IMR-90 (cell line): ENCODE data around the gene AKAP7. TPM values are rescaled to one million over a fixed set of nuclear protein-coding genes. Genes with fewer than 3 reads are reported as not detected.

Experiments
- ATAC-seq: fragments of 200-7000 bp; cut with Tn5 transposase; 2 replicates; pipeline ENCODE4 v1.9.1; 2020; ENCODE audit warnings: low read depth, mild to moderate bottlenecking, moderate library complexity
- BruUV-seq: library from RNA; stranded (reverse); fragments of 400-500 nt; replicated peaks from 2 replicates; lab custom pipeline; 2021; lab: Mats Ljungman, UMichigan
- CTCF ChIA-PET: fragments of 300-600 bp; formaldehyde crosslinking; extraction: SDS; loops from one replicate; lab custom pipeline; 2021; ENCODE audit warnings: antibody characterized with exemption; lab: Yijun Ruan, JAX
- POLR2A ChIA-PET: fragments of 300-600 bp; sonication (Branson Sonifier 250); formaldehyde crosslinking; loops from one replicate; lab custom pipeline; 2022; ENCODE audit warnings: antibody characterized with exemption; ENCODE audit not compliant: unreplicated experiment; lab: Charles Lee
- DNase-seq: peaks from one replicate; pipeline ENCODE4 v3.0.0; 2013
- H2AFZ ChIP-seq: replicated peaks from 2 replicates; pipeline ENCODE3; 2013; ENCODE audit warnings: low read length, mild to moderate bottlenecking; ENCODE audit not compliant: poor library complexity
- H2AK5ac ChIP-seq: 2 replicates; pipeline ENCODE4 v1.6.1; 2013; ENCODE audit warnings: low read depth, low read length, inconsistent platforms
- H2AK9ac ChIP-seq: replicated peaks from 2 replicates; pipeline ENCODE3; 2013; ENCODE audit warnings: mild to moderate bottlenecking, low read depth, low read length, moderate library complexity; ENCODE audit not compliant: poor library complexity
- H2BK120ac ChIP-seq: 2 replicates; pipeline ENCODE4 v1.6.1; 2013; ENCODE audit warnings: low read depth, low read length, inconsistent platforms
- H2BK15ac ChIP-seq: 3 replicates; pipeline ENCODE4 v1.6.1; 2013; ENCODE audit warnings: low read depth, low read length, inconsistent platforms
- H2BK20ac ChIP-seq: 2 replicates; pipeline ENCODE4 v1.6.1; 2013; ENCODE audit warnings: low read depth, mild to moderate bottlenecking, inconsistent platforms, low read length, moderate library complexity
- H2BK5ac ChIP-seq: 2 replicates; pipeline ENCODE4 v1.6.1; 2013; ENCODE audit warnings: mild to moderate bottlenecking, low read depth, low read length, inconsistent platforms; ENCODE audit not compliant: poor library complexity, severe bottlenecking
- H3K14ac ChIP-seq: replicated peaks from 2 replicates; pipeline ENCODE4 v1.6.1; 2013; ENCODE audit warnings: low read depth, low read length, inconsistent platforms
- H3K18ac ChIP-seq: 2 replicates; pipeline ENCODE4 v1.6.1; 2013; ENCODE audit warnings: low read depth, low read length, control low read depth
- H3K23ac ChIP-seq: 2 replicates; pipeline ENCODE4 v1.6.1; 2013; ENCODE audit warnings: low read depth, low read length, inconsistent platforms
- H3K27ac ChIP-seq: 2 replicates; pipeline ENCODE4 v1.5.1; 2013; ENCODE audit warnings: mild to moderate bottlenecking, control low read depth, low read length; ENCODE audit not compliant: insufficient read depth
- H3K27me3 ChIP-seq: 2 replicates; pipeline ENCODE4 v1.6.1; 2013; ENCODE audit warnings: low read length; ENCODE audit not compliant: control insufficient read depth, insufficient read depth
- H3K36me3 ChIP-seq: 2 replicates; pipeline ENCODE4 v1.6.1; 2013; ENCODE audit warnings: low read length, mixed read lengths; ENCODE audit not compliant: control insufficient read depth, insufficient read depth
- H3K4ac ChIP-seq: 2 replicates; pipeline ENCODE4 v1.6.1; 2013; ENCODE audit warnings: low read depth, low read length, inconsistent platforms
- H3K4me1 ChIP-seq: 2 replicates; pipeline ENCODE4 v1.6.1; 2013; ENCODE audit warnings: low read length, mixed read lengths; ENCODE audit not compliant: control insufficient read depth, insufficient read depth
- H3K4me2 ChIP-seq: 2 replicates; pipeline ENCODE4 v1.6.1; 2013; ENCODE audit warnings: low read depth, mild to moderate bottlenecking, control low read depth, low read length, moderate library complexity
- H3K4me3 ChIP-seq: 2 replicates; pipeline ENCODE4 v1.5.1; 2013; ENCODE audit warnings: low read depth, mild to moderate bottlenecking, control low read depth, low read length, moderate library complexity; ENCODE audit not compliant: insufficient read depth
- H3K56ac ChIP-seq: 2 replicates; pipeline ENCODE4 v1.6.1; 2013; ENCODE audit warnings: low read length, inconsistent platforms; ENCODE audit not compliant: insufficient read depth; ENCODE audit errors: extremely low read depth
- H3K79me1 ChIP-seq, 2 experiments: 2 replicates each; pipeline ENCODE4 v1.6.1; 2013; ENCODE audit warnings: low read length in 2 of 2, inconsistent platforms in 1 of 2, low read depth in 1 of 2
- H3K9ac ChIP-seq: 2 replicates; pipeline ENCODE4 v1.6.1; 2013; ENCODE audit warnings: low read depth, low read length, control low read depth
- H3K9me1 ChIP-seq: 2 replicates; pipeline ENCODE4 v1.6.1; 2013; ENCODE audit warnings: low read length, inconsistent platforms; ENCODE audit not compliant: insufficient read depth
- H3K9me3 ChIP-seq: 2 replicates; pipeline ENCODE4 v1.6.1; 2013; ENCODE audit warnings: low read length; ENCODE audit not compliant: control insufficient read depth, insufficient read depth
- H4K20me1 ChIP-seq: 2 replicates; pipeline ENCODE4 v1.6.1; 2013; ENCODE audit warnings: low read length, inconsistent platforms; ENCODE audit not compliant: insufficient read depth
- H4K5ac ChIP-seq: 2 replicates; pipeline ENCODE4 v1.6.1; 2013; ENCODE audit warnings: mild to moderate bottlenecking, low read depth, low read length, control low read depth
- H4K8ac ChIP-seq, 2 experiments: 2 replicates each; pipeline ENCODE4 v1.6.1; 2013; ENCODE audit warnings: low read depth in 2 of 2, low read length in 2 of 2, control low read depth in 1 of 2, inconsistent platforms in 1 of 2
- H4K91ac ChIP-seq: 2 replicates; pipeline ENCODE4 v1.6.1; 2013; ENCODE audit warnings: low read depth, low read length, inconsistent platforms; ENCODE audit not compliant: insufficient read depth
- BHLHE40 ChIP-seq: fragments of 150-350 bp; IDR thresholded peaks from 2 replicates; pipeline ENCODE4 v1.6.1; 2016; ENCODE audit warnings: mild to moderate bottlenecking, low read depth, low read length
- CEBPB ChIP-seq: IDR thresholded peaks from 2 replicates; pipeline ENCODE4 v1.6.1; 2012; ENCODE audit warnings: low read depth, low read length, improper control_type of control experiment
- RAD21 ChIP-seq: IDR thresholded peaks from 2 replicates; pipeline ENCODE4 v1.6.1; 2012; ENCODE audit warnings: low read length, improper control_type of control experiment
- WGBS, 2 experiments: methylation state at CpG; one replicate each; pipeline versions ENCODE4 v1.1.5 to v1.1.7; 2013; ENCODE audit warnings: missing lambda C conversion rate in 2 of 2; ENCODE audit not compliant: insufficient read length in 1 of 2; ENCODE audit errors: extremely low coverage in 2 of 2; 5-methylcytosine and 5-hydroxymethylcytosine counted together
- dilution Hi-C: fragments of 300-500 bp; cut with HindIII; formaldehyde crosslinking; loops from one replicate; pipeline ENCODE4 v1.14.3; 2018; ENCODE audit warnings: low sequenced_read_pairs; ENCODE audit not compliant: unreplicated experiment
- in situ Hi-C: fragments of 300-500 bp; cut with MboI; formaldehyde crosslinking; loops from 3 replicates; pipeline ENCODE4 v1.14.3; 2019; ENCODE audit warnings: low sequenced_read_pairs, inconsistent platforms, mixed read lengths
- intact Hi-C: fragments of 100-400 bp; cut with micrococcal nuclease; formaldehyde crosslinking; loops from 2 replicates; pipeline ENCODE4 v1.10.0; 2022
- polyA plus RNA-seq, 3 experiments: library from polyadenylated mRNA; depleted of rRNA; stranded (reverse); fragments of >200 nt; gene quantifications; 2 replicates each; pipeline ENCODE4 v1.2.3, GENCODE V29; 2012; ENCODE audit warnings: low replicate concordance in 1 of 3
- total RNA-seq: library from RNA; depleted of rRNA; stranded (reverse); fragments of >200 nt; gene quantifications from 2 replicates; pipeline ENCODE4 v1.2.3, GENCODE V29; 2012

Gene AKAP7
- total and polyA plus RNA-seq, 2 of the 4 experiments (the other 2 are of a cell fraction): 0.54 to 1.1 TPM

- TF ChIP-seq BHLHE40: no peak
These were observed 867 bp upstream of the AKAP7 start (continued) for GRCh38 chr6:131134220-131134979.

- Histone ChIP-seq H2BK120ac (peak overlapping the region; percentile 73; the same call in 1 of the 2 replicates), H3K27ac (peak overlapping the region; percentile 54), H3K79me1 (peaks cover 3 to 16% of the 10 kb centered on the region in 2 experiments; a peak in 1 of 4 replicates), H3K9me3 (no peaks in the 10 kb centered on the region), H3K9me1 (no peaks in the 10 kb centered on the region), H3K23ac (peak overlapping the region; percentile 83; the same call in 1 of the 2 replicates), H2BK5ac (peak overlapping the region; percentile 25), H3K4me1 (peaks cover 2% of the 10 kb centered on the region), H3K9ac (peak overlapping the region; percentile 73), H3K4me3 (peak overlapping the region; percentile 53), H4K20me1 (no peaks in the 10 kb centered on the region), H2BK15ac (no peak overlapping the region; the same call in 2 of the 3 replicates), H4K8ac (peak overlapping the region; percentile 24 to 92), H2AK5ac (no peak overlapping the region), H2AFZ (peak overlapping the region; percentile 94), H4K5ac (peak overlapping the region; percentile 23), H3K36me3 (no peaks in the 10 kb centered on the region), H3K4me2 (peak overlapping the region; percentile 75), H2AK9ac (peak overlapping the region; percentile 17), H3K56ac (peak overlapping the region; percentile 84), H3K18ac (peak overlapping the region; percentile 30), H3K27me3 (no peaks in the 10 kb centered on the region), H3K4ac (peak overlapping the region; percentile 87), H3K14ac (peak overlapping the region; percentile 86), H2BK20ac (no peak overlapping the region), H4K91ac (peak overlapping the region; percentile 66; the same call in 1 of the 2 replicates)
- TF ChIP-seq RAD21 (no peak), CEBPB (peak; percentile 60)
- in situ Hi-C loops: no loop called here
- WGBS, 2 experiments: 0% methylated on average over 1 of the region's 4 CpGs; no CpG with 5 or more reads in 1 of the 2 experiments
- intact Hi-C loops: loop anchor here (2.0 kb wide), 1 partner anchor 72 kb away; the partner anchor contains the start of gene EPB41L2
- dilution Hi-C loops: no loop called here
- ATAC-seq: no peak
- BruUV-seq: no TSS peak
- no peak for DNase-seq
- ChIA-PET POLR2A (no interaction called here), CTCF (interaction anchor here (1.1 kb wide), 1 partner anchor 250 kb away, joined by 4 read pairs; no protein-coding TSS in a partner anchor)
These were observed 355 bp upstream of the AKAP7 start for GRCh38 chr6:131134980-131135243.
